H9 (cell line): ENCODE results near the gene MSMP. TPM values are rescaled to one million over a fixed set of nuclear protein-coding genes. Genes with fewer than 3 reads are reported as not detected.

Source experiments
- DNase-seq: peaks from one replicate; pipeline ENCODE4 v3.0.0-alpha.2; 2017
- H2AFZ ChIP-seq: one replicate; pipeline ENCODE4 v1.6.1; 2013; ENCODE audit warnings: mild to moderate bottlenecking, low read length, control low read depth, moderate library complexity
- H2AK5ac ChIP-seq: 2 replicates; pipeline ENCODE4 v1.6.1; 2013; ENCODE audit warnings: low read length, control low read depth, mixed read lengths; ENCODE audit not compliant: insufficient read length
- H2BK120ac ChIP-seq: one replicate; pipeline ENCODE4 v1.6.1; 2013; ENCODE audit warnings: low read depth, mild to moderate bottlenecking, low read length, control low read depth, inconsistent platforms; ENCODE audit not compliant: poor library complexity, severe bottlenecking
- H2BK12ac ChIP-seq: 2 replicates; pipeline ENCODE4 v1.6.1; 2013; ENCODE audit warnings: low read length, control low read depth, mixed read lengths, low read depth; ENCODE audit not compliant: insufficient read length
- H2BK15ac ChIP-seq: 2 replicates; pipeline ENCODE4 v1.6.1; 2013; ENCODE audit warnings: low read depth, low read length, control low read depth
- H2BK20ac ChIP-seq: one replicate; pipeline ENCODE4 v1.6.1; 2013; ENCODE audit warnings: low read depth, mild to moderate bottlenecking, low read length, control low read depth, inconsistent platforms; ENCODE audit not compliant: poor library complexity, severe bottlenecking
- H2BK5ac ChIP-seq: 2 replicates; pipeline ENCODE4 v1.6.1; 2013; ENCODE audit warnings: low read length, control low read depth, mixed read lengths; ENCODE audit not compliant: insufficient read length
- H3K14ac ChIP-seq: 2 replicates; pipeline ENCODE4 v1.6.1; 2013; ENCODE audit warnings: low read length, control low read depth; ENCODE audit not compliant: insufficient read depth
- H3K18ac ChIP-seq: 2 replicates; pipeline ENCODE4 v1.6.1; 2013; ENCODE audit warnings: low read depth, mild to moderate bottlenecking, mixed read lengths, low read length, control low read depth; ENCODE audit not compliant: insufficient read length
- H3K23ac ChIP-seq: 2 replicates; pipeline ENCODE4 v1.6.1; 2013; ENCODE audit warnings: low read length, control low read depth, mixed read lengths, low read depth; ENCODE audit not compliant: insufficient read length
- H3K23me2 ChIP-seq: 2 replicates; pipeline ENCODE4 v1.6.1; 2013; ENCODE audit warnings: low read depth, mild to moderate bottlenecking, mixed read lengths, low read length, control low read depth; ENCODE audit not compliant: insufficient read length, poor library complexity, severe bottlenecking
- H3K27ac ChIP-seq: 2 replicates; pipeline ENCODE4 v1.5.1; 2013; ENCODE audit warnings: low read length, control low read depth, mixed read lengths, low read depth; ENCODE audit not compliant: insufficient read length
- H3K27me3 ChIP-seq: 2 replicates; pipeline ENCODE4 v1.6.1; 2013; ENCODE audit warnings: low read length, control low read depth, inconsistent platforms; ENCODE audit not compliant: insufficient read depth
- H3K4ac ChIP-seq: 2 replicates; pipeline ENCODE4 v1.6.1; 2013; ENCODE audit warnings: low read depth, mild to moderate bottlenecking, control low read depth, inconsistent platforms, low read length, moderate library complexity
- H3K4me1 ChIP-seq: 2 replicates; pipeline ENCODE4 v1.6.1; 2013; ENCODE audit warnings: low read length, control low read depth, inconsistent platforms; ENCODE audit not compliant: insufficient read depth
- H3K4me2 ChIP-seq: 2 replicates; pipeline ENCODE4 v1.6.1; 2013; ENCODE audit warnings: low read length, control low read depth, mixed read lengths; ENCODE audit not compliant: insufficient read length, insufficient read depth
- H3K56ac ChIP-seq: 2 replicates; pipeline ENCODE4 v1.6.1; 2013; ENCODE audit warnings: low read depth, mild to moderate bottlenecking, mixed read lengths, low read length, control low read depth; ENCODE audit not compliant: insufficient read length
- H3K79me1 ChIP-seq: 2 replicates; pipeline ENCODE4 v1.6.1; 2013; ENCODE audit warnings: low read depth, mild to moderate bottlenecking, moderate library complexity, low read length, control low read depth, inconsistent platforms; ENCODE audit not compliant: insufficient read depth, poor library complexity, severe bottlenecking
- H3K79me2 ChIP-seq: 2 replicates; pipeline ENCODE4 v1.6.1; 2013; ENCODE audit warnings: low read length, control low read depth, inconsistent platforms; ENCODE audit not compliant: insufficient read depth
- H3K9ac ChIP-seq: 2 replicates; pipeline ENCODE4 v1.6.1; 2013; ENCODE audit warnings: low read length, control low read depth, mixed read lengths; ENCODE audit not compliant: insufficient read length; ENCODE audit errors: extremely low read depth
- H3K9me3 ChIP-seq: one replicate; pipeline ENCODE4 v1.6.1; 2013; ENCODE audit warnings: low read depth, low read length, inconsistent platforms; ENCODE audit not compliant: control insufficient read depth
- H3T11ph ChIP-seq: one replicate; pipeline ENCODE4 v1.6.1; 2013; ENCODE audit warnings: mild to moderate bottlenecking, low read length, control low read depth, inconsistent platforms
- H4K20me1 ChIP-seq: one replicate; pipeline ENCODE4 v1.6.1; 2013; ENCODE audit not compliant: control insufficient read depth, insufficient read length, insufficient read depth
- H4K5ac ChIP-seq: 2 replicates; pipeline ENCODE4 v1.6.1; 2013; ENCODE audit warnings: low read depth, mild to moderate bottlenecking, mixed read lengths, low read length, control low read depth; ENCODE audit not compliant: insufficient read length
- H4K8ac ChIP-seq: replicated peaks from 2 replicates; pipeline ENCODE4 v1.6.1; 2013; ENCODE audit warnings: low read length, control low read depth, mixed read lengths, low read depth; ENCODE audit not compliant: insufficient read length
- H4K91ac ChIP-seq: 2 replicates; pipeline ENCODE4 v1.6.1; 2013; ENCODE audit warnings: low read depth, mild to moderate bottlenecking, moderate library complexity, mixed read lengths, low read length, control low read depth; ENCODE audit not compliant: insufficient read length
- H3K27ac Mint-ChIP-seq, 3 experiments: 2 replicates in 2 of 3; 3 replicates in 1 of 3; pipeline ENCODE4 v1.8.0; 2020 to 2021; ENCODE audit warnings: mixed read lengths in 3 of 3, mild to moderate bottlenecking in 1 of 3, moderate library complexity in 1 of 3
- H3K27me3 Mint-ChIP-seq: 2 replicates; pipeline ENCODE4 v1.8.0; 2021; ENCODE audit warnings: low read depth, mild to moderate bottlenecking, moderate library complexity, mixed read lengths
- H3K36me3 Mint-ChIP-seq, 3 experiments: 2 replicates in 2 of 3; 3 replicates in 1 of 3; pipeline ENCODE4 v1.8.0; 2020 to 2021; ENCODE audit warnings: low read depth in 3 of 3, mixed read lengths in 3 of 3; ENCODE audit not compliant: insufficient read depth in 1 of 3
- H3K4me1 Mint-ChIP-seq, 2 experiments: 2 replicates each; pipeline ENCODE4 v1.8.0; 2020; ENCODE audit warnings: mixed read lengths in 2 of 2
- H3K4me3 Mint-ChIP-seq, 2 experiments: 2 replicates in 1 of 2; 3 replicates in 1 of 2; pipeline ENCODE4 v1.8.0; 2020 to 2021; ENCODE audit warnings: mild to moderate bottlenecking in 2 of 2, mixed read lengths in 2 of 2, moderate library complexity in 1 of 2
- H3K9me3 Mint-ChIP-seq, 2 experiments: 2 replicates in 1 of 2; 3 replicates in 1 of 2; pipeline ENCODE4 v1.8.0; 2020; ENCODE audit warnings: mild to moderate bottlenecking in 2 of 2, mixed read lengths in 2 of 2, moderate library complexity in 1 of 2
- WGBS: extraction: QIAGEN DNeasy Blood & Tissue Kit; methylation state at CpG from one replicate; pipeline ENCODE4 v1.1.7; 2013; ENCODE audit warnings: missing lambda C conversion rate, low lambda C conversion rate, mixed read lengths; ENCODE audit not compliant: insufficient read length; ENCODE audit errors: extremely low coverage; 5-methylcytosine and 5-hydroxymethylcytosine counted together
- total RNA-seq: library from RNA; stranded (reverse); gene quantifications from 2 replicates; pipeline ENCODE4 v1.2.1, GENCODE V29; 2021
- TF ChIP-seq, protein P1 (sequence below): fragments of 200-600 bp; sonication (generic); conservative IDR thresholded peaks from 3 replicates; pipeline ENCODE4 v1.8.0; 2021; ENCODE audit warnings: antibody characterized with exemption, mild to moderate bottlenecking

Gene MSMP
- total RNA-seq, 1 experiment from 2014 or later, result 0.83 TPM

- Histone ChIP-seq H2AFZ (no peak overlapping the region), H2BK15ac (no peak overlapping the region), H3K18ac (no peak overlapping the region), H3K14ac (no peak overlapping the region), H3K4ac (no peak overlapping the region), H3K56ac (no peak overlapping the region), H4K8ac (no peak overlapping the region), H4K5ac (no peak overlapping the region), H4K91ac (no peak overlapping the region), H3K4me2 (no peak overlapping the region), H2BK20ac (no peak overlapping the region), H3K9ac (no peak overlapping the region), H2BK12ac (no peak overlapping the region), H3K4me1 (no peaks in the 10 kb centered on the region), H3K23ac (no peak overlapping the region), H2BK120ac (no peak overlapping the region), H3T11ph (no peak overlapping the region), H3K9me3 (no peaks in the 10 kb centered on the region), H3K27me3 (no peaks in the 10 kb centered on the region), H2BK5ac (no peak overlapping the region), H3K79me1 (no peaks in the 10 kb centered on the region), H3K23me2 (no peaks in the 10 kb centered on the region), H3K79me2 (no peaks in the 10 kb centered on the region; the same call in 1 of the 2 replicates), H3K27ac (no peak overlapping the region), H2AK5ac (no peak overlapping the region), H4K20me1 (no peaks in the 10 kb centered on the region)
- Mint-ChIP-seq H3K4me3 (no peak overlapping the region), H3K9me3 (no peaks in the 10 kb centered on the region), H3K4me1 (peaks cover 27 to 30% of the 10 kb centered on the region in 2 experiments), H3K36me3 (peaks cover 0 to 7% (median 0%) of the 10 kb centered on the region in 3 experiments; a peak in 3 of 7 replicates), H3K27me3 (no peaks in the 10 kb centered on the region), H3K27ac (no peak overlapping the region)
- no peak for DNase-seq
- WGBS, result no CpG with 5 or more reads among the region's 2 CpGs
- TF ChIP-seq, protein P1, sequence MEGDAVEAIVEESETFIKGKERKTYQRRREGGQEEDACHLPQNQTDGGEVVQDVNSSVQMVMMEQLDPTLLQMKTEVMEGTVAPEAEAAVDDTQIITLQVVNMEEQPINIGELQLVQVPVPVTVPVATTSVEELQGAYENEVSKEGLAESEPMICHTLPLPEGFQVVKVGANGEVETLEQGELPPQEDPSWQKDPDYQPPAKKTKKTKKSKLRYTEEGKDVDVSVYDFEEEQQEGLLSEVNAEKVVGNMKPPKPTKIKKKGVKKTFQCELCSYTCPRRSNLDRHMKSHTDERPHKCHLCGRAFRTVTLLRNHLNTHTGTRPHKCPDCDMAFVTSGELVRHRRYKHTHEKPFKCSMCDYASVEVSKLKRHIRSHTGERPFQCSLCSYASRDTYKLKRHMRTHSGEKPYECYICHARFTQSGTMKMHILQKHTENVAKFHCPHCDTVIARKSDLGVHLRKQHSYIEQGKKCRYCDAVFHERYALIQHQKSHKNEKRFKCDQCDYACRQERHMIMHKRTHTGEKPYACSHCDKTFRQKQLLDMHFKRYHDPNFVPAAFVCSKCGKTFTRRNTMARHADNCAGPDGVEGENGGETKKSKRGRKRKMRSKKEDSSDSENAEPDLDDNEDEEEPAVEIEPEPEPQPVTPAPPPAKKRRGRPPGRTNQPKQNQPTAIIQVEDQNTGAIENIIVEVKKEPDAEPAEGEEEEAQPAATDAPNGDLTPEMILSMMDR, result no peak
Observed at GRCh38 chr9:35763181-35763580, 9.1 kb upstream of the MSMP start.
